ENCODE data around the gene CRISPLD2. TPM values are rescaled to one million over a fixed set of nuclear protein-coding genes. Genes with fewer than 3 reads are reported as not detected.

The CRISPLD2 gene
- polyA plus RNA-seq, 1 experiment = 103 TPM

DNA sequence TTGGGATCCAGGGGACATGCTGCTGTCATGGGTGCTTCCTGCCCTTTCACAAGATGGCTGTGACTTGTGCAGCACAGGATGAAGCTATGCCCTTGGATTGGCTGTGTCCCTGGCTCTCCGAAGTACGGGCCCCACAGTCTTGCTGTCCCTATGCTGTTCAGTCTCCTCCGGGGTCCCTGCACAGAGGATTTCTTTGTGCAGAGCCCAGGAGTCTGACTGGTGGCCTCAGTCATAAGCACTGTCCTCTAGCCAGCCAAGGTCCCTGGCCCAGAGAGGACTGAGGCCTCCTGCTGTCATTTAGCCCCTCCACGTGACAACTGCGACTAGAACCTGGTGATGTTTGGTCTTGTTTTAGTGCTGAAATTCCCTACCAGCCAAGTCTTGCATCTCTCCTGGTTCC is 42.4 kb upstream of the CRISPLD2 start:
- CTCF ChIA-PET = no interaction called here
- no peak for TF ChIP-seq CTCF (IDR thresholded peaks at IDR 0.05; ENCODE audit: low read depth, low read length)
- Histone ChIP-seq H3K27me3 (ENCODE audit: control insufficient read depth, insufficient read depth, low read length) (no peaks in the 10 kb centered on the region), H3K27ac (ENCODE audit: low read depth, low read length) (no peak overlapping the region), H3K4me3 (ENCODE audit: low read depth, low read length) (no peak overlapping the region), H3K9me3 (ENCODE audit: control insufficient read depth, insufficient read depth, low read length) (no peaks in the 10 kb centered on the region)
- POLR2A ChIA-PET = no interaction called here
- no peak for DNase-seq (ENCODE audit: low read depth, low spot score)

DNA sequence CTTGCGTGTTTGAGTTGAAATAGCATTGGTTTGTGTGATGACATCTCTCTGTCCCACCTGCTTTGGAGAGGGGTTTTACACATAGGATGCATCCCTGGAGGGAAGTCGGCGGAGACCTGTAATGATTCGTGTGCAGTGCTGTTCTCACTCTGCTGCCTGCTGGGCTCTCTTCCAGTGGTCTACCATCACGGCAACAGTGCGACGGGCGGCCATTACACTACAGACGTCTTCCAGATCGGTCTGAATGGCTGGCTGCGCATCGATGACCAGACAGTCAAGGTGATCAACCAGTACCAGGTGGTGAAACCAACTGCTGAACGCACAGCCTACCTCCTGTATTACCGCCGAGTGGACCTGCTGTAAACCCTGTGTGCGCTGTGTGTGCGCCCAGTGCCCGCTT is 41.1 kb upstream of the CRISPLD2 start:
- no peak for DNase-seq (ENCODE audit: low read depth, low spot score)
- Histone ChIP-seq H3K9me3 (ENCODE audit: control insufficient read depth, insufficient read depth, low read length) (no peaks in the 10 kb centered on the region), H3K4me3 (ENCODE audit: low read depth, low read length) (no peak overlapping the region), H3K27ac (ENCODE audit: low read depth, low read length) (no peak overlapping the region), H3K27me3 (ENCODE audit: control insufficient read depth, insufficient read depth, low read length) (no peaks in the 10 kb centered on the region)
- no peak for TF ChIP-seq CTCF (IDR thresholded peaks at IDR 0.05; ENCODE audit: low read depth, low read length)
- ChIA-PET CTCF (no interaction called here), POLR2A (no interaction called here)

- CTCF ChIA-PET = no interaction called here
- no peak for TF ChIP-seq CTCF (IDR thresholded peaks at IDR 0.05; ENCODE audit: low read depth, low read length)
- no peak overlapping the region for H3K27ac ChIP-seq (ENCODE audit: low read depth, low read length)
- no peak overlapping the region for H3K4me3 ChIP-seq (ENCODE audit: low read depth, low read length)
- DNase-seq (ENCODE audit: low read depth, low spot score) = no peak
- H3K27me3 ChIP-seq (ENCODE audit: control insufficient read depth, insufficient read depth, low read length) = no peaks in the 10 kb centered on the region
- POLR2A ChIA-PET = no interaction called here
- no peaks in the 10 kb centered on the region for H3K9me3 ChIP-seq (ENCODE audit: control insufficient read depth, insufficient read depth, low read length)
These were observed 39.7 kb upstream of the CRISPLD2 start for GRCh38 chr16:84780063-84780462.

GRCh38 chr16:84780544-84781376 is 39.0 kb upstream of the CRISPLD2 start:
- Histone ChIP-seq H3K27ac (ENCODE audit: low read depth, low read length) (no peak overlapping the region), H3K27me3 (ENCODE audit: control insufficient read depth, insufficient read depth, low read length) (no peaks in the 10 kb centered on the region), H3K9me3 (ENCODE audit: control insufficient read depth, insufficient read depth, low read length) (no peaks in the 10 kb centered on the region), H3K4me3 (ENCODE audit: low read depth, low read length) (no peak overlapping the region)
- ChIA-PET POLR2A (no interaction called here), CTCF (no interaction called here)
- DNase-seq (ENCODE audit: low read depth, low spot score) = no peak
- TF ChIP-seq CTCF (IDR thresholded peaks at IDR 0.05; ENCODE audit: low read depth, low read length) = no peak

DNA sequence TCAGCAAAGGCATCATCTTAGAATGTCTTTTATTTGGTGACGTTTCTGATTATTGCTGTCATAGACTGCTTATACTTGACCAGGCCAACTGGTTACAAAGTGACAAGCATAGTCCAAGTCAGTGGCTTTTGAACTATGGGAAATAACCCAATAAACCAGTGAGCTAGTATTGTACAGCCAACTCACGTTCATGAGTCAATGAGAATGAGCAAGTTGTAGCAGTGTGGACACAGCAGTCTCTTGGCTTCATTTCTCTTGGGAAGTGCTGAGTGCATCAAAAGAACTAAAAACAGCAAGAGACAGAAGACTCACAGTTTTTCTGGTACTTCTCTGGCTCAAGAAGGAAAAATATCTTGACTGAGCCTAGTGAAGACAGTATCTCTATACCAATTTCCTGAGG is 36.9 kb upstream of the CRISPLD2 start:
- no peaks in the 10 kb centered on the region; the same call in 1 of the 2 replicates for H3K9me3 ChIP-seq (ENCODE audit: control insufficient read depth, insufficient read depth, low read length)
- CTCF ChIA-PET = no interaction called here
- POLR2A ChIA-PET = interaction anchor here (0.8 kb wide), 1 partner anchor 37 kb away, joined by 7 read pairs; the partner anchor contains the start of gene CRISPLD2
- TF ChIP-seq CTCF (IDR thresholded peaks at IDR 0.05; ENCODE audit: low read depth, low read length) = no peak
- no peak overlapping the region for H3K27ac ChIP-seq (ENCODE audit: low read depth, low read length)
- no peak for DNase-seq (ENCODE audit: low read depth, low spot score)
- H3K27me3 ChIP-seq (ENCODE audit: control insufficient read depth, insufficient read depth, low read length) = no peaks in the 10 kb centered on the region
- no peak overlapping the region for H3K4me3 ChIP-seq (ENCODE audit: low read depth, low read length)

Measured in AG04450 (cell line).